HUES48 (cell line): Measurements from ENCODE around the gene MED25.

Experiments
- H3K27ac ChIP-seq: one replicate; pipeline ENCODE4 v1.7.0; 2013; ENCODE audit warnings: low read depth, low read length, inconsistent platforms
- H3K27me3 ChIP-seq: 2 replicates; pipeline ENCODE4 v1.6.1; 2013; ENCODE audit warnings: mild to moderate bottlenecking, low read length; ENCODE audit not compliant: control insufficient read depth, insufficient read depth
- H3K36me3 ChIP-seq: 2 replicates; pipeline ENCODE4 v1.6.1; 2013; ENCODE audit warnings: low read length; ENCODE audit not compliant: control insufficient read depth, insufficient read depth
- H3K4me1 ChIP-seq: 2 replicates; pipeline ENCODE4 v1.6.1; 2013; ENCODE audit warnings: mild to moderate bottlenecking, low read length; ENCODE audit not compliant: control insufficient read depth, insufficient read depth
- H3K4me3 ChIP-seq: 2 replicates; pipeline ENCODE4 v1.5.1; 2013; ENCODE audit warnings: mild to moderate bottlenecking, low read depth, low read length
- H3K9ac ChIP-seq: 2 replicates; pipeline ENCODE4 v1.6.1; 2013; ENCODE audit warnings: mild to moderate bottlenecking, low read depth, low read length, moderate library complexity
- H3K9me3 ChIP-seq: 2 replicates; pipeline ENCODE4 v1.6.1; 2013; ENCODE audit warnings: low read length; ENCODE audit not compliant: control insufficient read depth, insufficient read depth

Gene MED25

DNA sequence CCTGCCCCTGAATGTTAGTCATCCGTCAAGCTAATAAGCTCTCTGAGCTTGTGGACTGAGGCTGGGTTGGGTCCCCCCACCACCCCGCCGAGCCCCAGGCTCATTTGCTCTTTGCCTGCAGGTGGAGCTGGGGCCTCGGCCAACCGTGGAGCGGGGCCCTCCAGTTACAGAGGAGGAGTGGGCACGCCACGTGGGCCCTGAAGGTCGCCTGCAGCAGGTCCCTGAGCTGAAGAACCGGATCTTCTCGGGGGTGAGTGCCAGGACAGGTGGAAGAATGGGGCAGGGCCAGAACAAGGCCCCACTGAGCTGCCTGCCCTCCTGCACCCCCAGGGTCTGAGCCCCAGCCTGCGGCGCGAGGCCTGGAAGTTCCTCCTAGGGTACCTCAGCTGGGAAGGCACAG is 64.6 kb downstream of the MED25 start:
- Histone ChIP-seq H3K4me3 (no peak overlapping the region), H3K27ac (no peak overlapping the region), H3K27me3 (no peaks in the 10 kb centered on the region), H3K9me3 (no peaks in the 10 kb centered on the region), H3K36me3 (peaks cover 72% of the 10 kb centered on the region), H3K4me1 (peaks cover 10% of the 10 kb centered on the region; the same call in 1 of the 2 replicates), H3K9ac (no peak overlapping the region)

DNA sequence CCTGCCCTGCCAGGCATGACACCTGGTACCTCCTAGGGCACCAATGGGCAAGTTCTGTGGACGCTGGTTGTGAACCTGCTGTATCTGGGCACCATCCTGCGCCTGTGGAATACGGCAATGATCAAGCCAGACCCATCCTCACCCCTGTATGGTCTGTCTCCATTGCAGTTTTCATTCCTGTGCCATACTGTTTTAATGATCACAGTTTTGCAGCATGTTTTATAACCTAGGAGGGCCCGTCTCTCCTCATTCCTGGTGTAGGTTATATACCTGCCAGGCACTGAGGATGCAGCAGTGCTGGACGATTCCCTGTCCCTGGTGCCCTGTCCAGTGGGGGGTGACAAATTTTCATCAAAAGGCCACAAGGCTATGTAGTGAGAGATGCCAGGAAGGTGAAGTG is 65.0 kb downstream of the MED25 start:
- Histone ChIP-seq H3K9ac (no peak overlapping the region), H3K36me3 (peaks cover 72% of the 10 kb centered on the region), H3K4me1 (peaks cover 10% of the 10 kb centered on the region; the same call in 1 of the 2 replicates), H3K27me3 (no peaks in the 10 kb centered on the region), H3K27ac (no peak overlapping the region), H3K4me3 (no peak overlapping the region), H3K9me3 (no peaks in the 10 kb centered on the region)

DNA sequence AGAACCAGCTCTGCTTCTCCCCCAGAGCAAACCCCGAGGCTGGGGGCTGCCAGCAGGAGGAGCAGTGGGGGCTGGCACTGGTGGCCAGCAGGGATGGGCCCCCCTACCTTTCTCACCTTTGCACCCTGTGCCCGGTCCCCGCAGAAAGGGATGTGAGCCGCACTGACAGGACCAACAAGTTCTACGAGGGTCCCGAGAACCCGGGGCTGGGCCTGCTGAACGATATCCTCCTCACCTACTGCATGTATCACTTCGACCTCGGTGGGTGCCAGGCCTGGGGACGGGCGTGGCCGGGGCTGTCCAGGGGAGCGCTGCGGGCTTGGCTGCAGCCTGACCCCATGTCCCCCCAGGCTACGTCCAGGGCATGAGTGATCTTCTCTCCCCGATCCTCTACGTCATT is 66.0 kb downstream of the MED25 start:
- Histone ChIP-seq H3K4me1 (peaks cover 2% of the 10 kb centered on the region; the same call in 1 of the 2 replicates), H3K27me3 (peaks cover under 1% of the 10 kb centered on the region; the same call in 1 of the 2 replicates), H3K4me3 (no peak overlapping the region), H3K27ac (no peak overlapping the region), H3K9ac (no peak overlapping the region), H3K9me3 (no peaks in the 10 kb centered on the region), H3K36me3 (peaks cover 68% of the 10 kb centered on the region)

DNA sequence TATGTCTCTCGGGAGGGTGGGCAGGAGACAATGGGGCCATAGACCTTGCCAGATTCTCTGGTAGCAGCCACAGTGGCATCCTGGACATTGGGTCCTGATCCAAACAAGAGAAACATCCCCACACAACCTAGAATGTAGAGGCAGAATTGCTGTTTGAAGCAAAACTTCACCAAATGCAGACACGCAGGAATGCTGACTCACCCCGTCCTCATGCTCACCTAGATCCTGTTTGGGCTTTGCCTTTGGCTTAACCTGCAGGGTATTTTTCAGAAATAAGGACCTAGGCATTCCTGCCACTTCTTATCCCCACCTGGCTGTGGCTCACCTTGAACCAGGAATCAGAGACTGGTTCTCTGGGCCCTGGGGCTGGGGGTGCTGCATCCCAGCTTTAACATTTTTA is 66.7 kb downstream of the MED25 start:
- Histone ChIP-seq H3K36me3 (peaks cover 62% of the 10 kb centered on the region), H3K27ac (peak overlapping the region; percentile 5), H3K9me3 (no peaks in the 10 kb centered on the region), H3K4me3 (no peak overlapping the region), H3K9ac (no peak overlapping the region), H3K27me3 (peaks cover 5% of the 10 kb centered on the region; the same call in 1 of the 2 replicates), H3K4me1 (no peaks in the 10 kb centered on the region)
